GM12892 (cell line): Measurements from ENCODE around the gene IAH1.
"Not testable (repeated sequence)": the region's sequence is repeated elsewhere in the genome, so short reads cannot be mapped to it uniquely, and the experiment has no call there.

ENCODE experiments used
- DNase-seq: peaks from one replicate; pipeline ENCODE4 v3.0.0; 2011; ENCODE audit not compliant: insufficient read length
- FAIRE-seq: peaks from 2 replicates; lab custom pipeline; 2011; peaks lifted over from hg19 to GRCh38; lab: Jason Lieb, UNC
- POLR2A ChIP-seq: IDR thresholded peaks from 2 replicates; pipeline ENCODE4 v1.6.1; 2011; ENCODE audit warnings: low read depth, low read length, control low read depth
- POLR2AphosphoS5 ChIP-seq: IDR thresholded peaks from 2 replicates; pipeline ENCODE4 v1.6.1; 2011; ENCODE audit warnings: low read depth, low read length, control low read depth
- TAF1 ChIP-seq: IDR thresholded peaks from 2 replicates; pipeline ENCODE4 v1.6.1; 2011; ENCODE audit warnings: low read depth, mild to moderate bottlenecking, control low read depth, low read length, borderline replicate concordance

The IAH1 gene

GRCh38 chr2:9508931-9509330 is 34.6 kb downstream of the IAH1 start:
- DNase-seq (no peak), FAIRE-seq (no peak)
- TF ChIP-seq POLR2AphosphoS5 (no peak), TAF1 (no peak)

- FAIRE-seq, DNase-seq: not testable (repeated sequence)
Observed at GRCh38 chr2:9513946-9514345, 39.6 kb downstream of the IAH1 start.

- no peak for TF ChIP-seq POLR2AphosphoS5
- DNase-seq (no peak), FAIRE-seq (no peak)
Observed at GRCh38 chr2:9517118-9517782, 42.9 kb downstream of the IAH1 start.

- TF ChIP-seq TAF1 (no peak), POLR2A (no peak), POLR2AphosphoS5 (no peak)
- no peak for DNase-seq
- no peak for FAIRE-seq
Observed at GRCh38 chr2:9518163-9518562, 43.8 kb downstream of the IAH1 start.

- no peak for DNase-seq
- no peak for FAIRE-seq
- no peak for TF ChIP-seq POLR2A
- no peak for TF ChIP-seq TAF1
- TF ChIP-seq POLR2AphosphoS5: no peak
Observed at GRCh38 chr2:9518780-9519179, 44.4 kb downstream of the IAH1 start.

- FAIRE-seq: no peak
- TF ChIP-seq TAF1: no peak
- TF ChIP-seq POLR2AphosphoS5: no peak
- TF ChIP-seq POLR2A: no peak
Observed at GRCh38 chr2:9519250-9519649, 44.9 kb downstream of the IAH1 start.

GRCh38 chr2:9524291-9524690 is 49.9 kb downstream of the IAH1 start:
- no peak for DNase-seq
- TF ChIP-seq TAF1 (no peak), POLR2A (no peak), POLR2AphosphoS5 (no peak)
- no peak for FAIRE-seq

More at GRCh38 chr2:9519250-9519649, 44.9 kb downstream of the IAH1 start:
- no peak for DNase-seq

- FAIRE-seq: no peak
- TF ChIP-seq POLR2AphosphoS5 (no peak), POLR2A (no peak), TAF1 (no peak)
- no peak for DNase-seq
Observed at GRCh38 chr2:9525266-9525665, 50.9 kb downstream of the IAH1 start.

- FAIRE-seq: no peak
Observed at GRCh38 chr2:9527995-9528787, 53.8 kb downstream of the IAH1 start.

GRCh38 chr2:9532421-9532820 is 58.1 kb downstream of the IAH1 start:
- TF ChIP-seq POLR2A (no peak), TAF1 (no peak), POLR2AphosphoS5 (no peak)
- FAIRE-seq (no peak), DNase-seq (no peak)

More at GRCh38 chr2:9527995-9528787, 53.8 kb downstream of the IAH1 start:
- no peak for DNase-seq
- TF ChIP-seq POLR2A: no peak
- no peak for TF ChIP-seq POLR2AphosphoS5
- no peak for TF ChIP-seq TAF1

GRCh38 chr2:9533663-9534062 is 59.3 kb downstream of the IAH1 start:
- FAIRE-seq (no peak), DNase-seq (no peak)
- no peak for TF ChIP-seq TAF1
- TF ChIP-seq POLR2AphosphoS5: no peak
- no peak for TF ChIP-seq POLR2A

GRCh38 chr2:9535177-9535576 is 60.8 kb downstream of the IAH1 start:
- FAIRE-seq (no peak), DNase-seq (no peak)
- no peak for TF ChIP-seq POLR2AphosphoS5
- no peak for TF ChIP-seq TAF1
- TF ChIP-seq POLR2A: no peak

- no peak for FAIRE-seq
- no peak for DNase-seq
- TF ChIP-seq POLR2AphosphoS5 (no peak), POLR2A (no peak), TAF1 (no peak)
Observed at GRCh38 chr2:9536504-9536903, 62.2 kb downstream of the IAH1 start.
